Bronchial epithelial cell (primary cell): ENCODE measurements around the gene MCC. TPM values are rescaled to one million over a fixed set of nuclear protein-coding genes. Genes with fewer than 3 reads are reported as not detected.

Experiments
- DNase-seq: peaks from one replicate; pipeline ENCODE4 v3.0.0-alpha.2; 2010; ENCODE audit warnings: low read depth
- FAIRE-seq: peaks from 2 replicates; lab custom pipeline; 2011; peaks lifted over from hg19 to GRCh38; lab: Jason Lieb, UNC
- H3K27me3 ChIP-seq: 2 replicates; pipeline ENCODE4 v1.5.1; 2011; ENCODE audit warnings: low read length; ENCODE audit not compliant: control insufficient read depth, insufficient read depth
- H3K36me3 ChIP-seq: 2 replicates; pipeline ENCODE4 v1.5.1; 2011; ENCODE audit warnings: low read length; ENCODE audit not compliant: control insufficient read depth, insufficient read depth
- H3K4me3 ChIP-seq: 2 replicates; pipeline ENCODE4 v1.5.1; 2011; ENCODE audit warnings: mild to moderate bottlenecking, low read depth, low read length, control low read depth
- CTCF ChIP-seq: IDR thresholded peaks from 2 replicates; pipeline ENCODE4 v1.5.1; 2011; ENCODE audit warnings: mild to moderate bottlenecking, moderate library complexity, low read length, control low read depth, inconsistent platforms; ENCODE audit not compliant: insufficient read depth, severe bottlenecking
- total RNA-seq: library from RNA; depleted of rRNA; stranded (reverse); fragments of >200 nt; gene quantifications from 2 replicates; pipeline ENCODE4 v1.2.1, GENCODE V29; 2014

Gene MCC
- total RNA-seq, 1 donor from 2014 or later = 43.2 TPM

GRCh38 chr5:113505181-113505580, 16.9 kb upstream of the MCC start:
- DNase-seq (peak; percentile 84), FAIRE-seq (no peak)
- Histone ChIP-seq H3K36me3 (no peaks in the 10 kb centered on the region), H3K4me3 (no peak overlapping the region), H3K27me3 (no peaks in the 10 kb centered on the region)
- TF ChIP-seq CTCF = no peak

- Histone ChIP-seq H3K36me3 (no peaks in the 10 kb centered on the region), H3K4me3 (no peak overlapping the region), H3K27me3 (no peaks in the 10 kb centered on the region)
- FAIRE-seq (no peak), DNase-seq (no peak)
- no peak for TF ChIP-seq CTCF
These were observed 14.9 kb upstream of the MCC start for GRCh38 chr5:113503146-113503545.

- no peak for DNase-seq
- FAIRE-seq = no peak
- Histone ChIP-seq H3K4me3 (no peak overlapping the region), H3K36me3 (no peaks in the 10 kb centered on the region), H3K27me3 (no peaks in the 10 kb centered on the region)
- no peak for TF ChIP-seq CTCF
These were observed 13.8 kb upstream of the MCC start for GRCh38 chr5:113502073-113502472.

GRCh38 chr5:113495422-113495841, 7.2 kb upstream of the MCC start:
- no peak for FAIRE-seq
- Histone ChIP-seq H3K36me3 (no peaks in the 10 kb centered on the region), H3K4me3 (no peak overlapping the region), H3K27me3 (no peaks in the 10 kb centered on the region)
- DNase-seq = peak; percentile 65
- TF ChIP-seq CTCF = no peak

GRCh38 chr5:113493446-113493845, 5.2 kb upstream of the MCC start:
- DNase-seq = no peak
- H3K27me3 ChIP-seq = no peaks in the 10 kb centered on the region
- no peak for FAIRE-seq
- TF ChIP-seq CTCF = no peak
- H3K36me3 ChIP-seq = no peaks in the 10 kb centered on the region
- H3K4me3 ChIP-seq = no peak overlapping the region

GRCh38 chr5:113491022-113491421, 2.8 kb upstream of the MCC start:
- FAIRE-seq (no peak), DNase-seq (no peak)
- no peaks in the 10 kb centered on the region for H3K27me3 ChIP-seq
- no peaks in the 10 kb centered on the region for H3K36me3 ChIP-seq
- TF ChIP-seq CTCF = no peak
- no peak overlapping the region for H3K4me3 ChIP-seq
